HG02840 (cell line): ENCODE results near the gene TRIM47.
"Not testable (repeated sequence)": the region's sequence is repeated elsewhere in the genome, so short reads cannot be mapped to it uniquely, and the experiment has no call there.

Experiments
- ATAC-seq: cut with Tn5 transposase; IDR thresholded peaks from one replicate; pipeline ENCODE4 v1.9.1; 2021; ENCODE audit warnings: mild to moderate bottlenecking, moderate library complexity, moderate number of reproducible peaks; ENCODE audit not compliant: unreplicated experiment, low FRiP score

Gene TRIM47

DNA sequence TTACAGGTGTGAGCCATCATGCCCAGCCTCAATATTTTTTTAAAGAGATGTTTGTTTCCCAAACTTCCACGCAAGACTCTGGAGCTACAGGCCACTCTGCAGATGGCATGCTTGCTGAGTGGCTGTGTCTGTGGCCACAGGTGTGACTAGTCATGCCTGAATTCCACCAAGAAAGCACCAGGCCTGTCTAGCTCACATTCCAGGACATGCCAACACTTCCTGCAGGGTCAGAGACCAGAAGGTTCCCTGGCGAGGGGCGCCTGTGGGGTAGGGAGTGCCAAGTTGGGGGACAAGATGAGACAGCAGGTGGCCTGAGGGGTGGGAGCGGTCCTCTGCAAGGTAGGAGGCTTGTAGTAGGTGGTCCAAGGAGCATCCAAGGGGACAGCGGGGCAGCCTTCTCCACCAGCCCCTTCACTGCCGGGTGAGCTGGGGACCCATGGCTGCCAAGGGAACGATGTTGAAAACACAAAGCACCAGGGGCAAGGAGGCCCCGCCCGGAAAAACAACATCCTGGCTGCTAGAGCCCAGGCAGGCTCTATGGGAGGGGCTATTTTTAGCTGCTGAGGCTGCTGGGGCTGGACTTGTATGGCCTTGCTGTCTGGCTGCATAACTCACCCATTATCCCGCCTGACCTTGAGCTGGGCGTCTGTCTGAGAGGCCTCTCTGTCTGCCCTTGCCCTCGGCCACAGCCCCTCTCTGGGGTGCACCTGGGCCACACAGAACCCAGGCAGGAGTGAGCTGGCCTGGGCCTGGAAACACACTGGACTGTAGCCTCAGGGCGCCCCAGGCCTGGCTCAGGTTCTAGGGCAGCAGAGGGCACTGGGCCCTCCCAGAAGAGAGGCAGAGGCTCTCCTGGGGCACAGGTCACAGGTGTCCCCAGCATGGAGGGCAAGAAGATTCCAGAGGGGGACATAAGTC is 5.7 kb downstream of the TRIM47 start:
- no peak for ATAC-seq

DNA sequence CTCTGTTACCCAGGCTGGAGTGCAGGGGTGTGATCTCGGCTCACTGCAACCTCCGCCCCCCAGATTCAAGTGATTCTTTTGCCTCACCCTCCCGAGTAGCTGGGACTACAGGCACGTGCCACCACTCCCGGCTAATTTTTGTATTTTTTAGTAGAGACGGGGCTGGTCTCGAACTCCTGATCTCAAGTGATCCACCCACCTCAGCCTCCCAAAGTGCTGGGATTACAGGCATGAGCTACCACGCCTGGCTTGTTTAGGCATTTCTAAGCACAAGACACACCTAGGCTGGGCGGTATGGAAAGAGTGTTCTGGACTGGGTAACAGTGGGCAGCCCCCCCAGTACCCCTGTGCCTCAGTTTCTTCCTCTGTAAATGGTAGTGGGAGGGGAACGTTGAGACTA is 8.2 kb downstream of the TRIM47 start:
- ATAC-seq, result not testable (repeated sequence)

DNA sequence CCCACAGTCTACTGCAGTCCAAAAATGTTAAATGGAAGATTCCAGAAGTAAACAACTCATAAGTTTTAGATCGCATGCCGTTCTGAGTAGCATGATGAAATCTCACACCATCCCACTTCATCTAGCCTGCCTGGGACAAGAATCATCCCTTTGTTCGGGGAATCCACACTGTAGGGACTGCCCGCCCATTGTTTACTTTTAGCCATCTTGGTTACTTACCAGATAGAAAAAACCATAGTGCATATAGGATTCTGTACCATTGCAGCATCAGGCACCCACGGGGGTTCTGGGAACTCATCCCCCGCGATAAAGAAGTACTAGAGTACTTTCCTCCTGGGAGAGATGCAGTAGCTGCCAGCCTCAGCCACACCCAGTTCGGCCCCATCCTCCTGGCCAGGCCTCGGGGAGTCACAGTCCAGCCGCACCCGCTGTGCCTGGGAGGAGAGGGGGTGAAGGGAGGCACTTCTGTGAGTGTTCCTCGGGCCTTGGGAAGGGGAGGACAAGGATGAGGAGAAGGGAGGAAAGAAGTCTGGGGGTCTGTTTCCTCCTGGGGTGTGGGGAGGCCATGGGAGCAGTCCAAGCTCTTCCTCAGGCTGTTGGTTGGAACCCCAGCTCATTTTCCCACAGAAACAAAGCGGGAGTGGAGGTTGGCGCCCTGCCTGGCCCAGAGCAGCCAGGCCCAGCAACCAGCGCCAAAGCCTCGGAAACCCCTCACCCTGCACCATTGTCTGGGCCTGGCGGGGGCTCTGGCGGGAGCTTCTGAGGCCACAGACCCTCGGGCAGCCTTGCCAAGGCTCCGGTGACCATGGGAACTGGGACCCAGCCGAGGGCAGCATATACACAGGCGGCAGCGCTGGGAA is 8.9 kb downstream of the TRIM47 start:
- no peak for ATAC-seq

DNA sequence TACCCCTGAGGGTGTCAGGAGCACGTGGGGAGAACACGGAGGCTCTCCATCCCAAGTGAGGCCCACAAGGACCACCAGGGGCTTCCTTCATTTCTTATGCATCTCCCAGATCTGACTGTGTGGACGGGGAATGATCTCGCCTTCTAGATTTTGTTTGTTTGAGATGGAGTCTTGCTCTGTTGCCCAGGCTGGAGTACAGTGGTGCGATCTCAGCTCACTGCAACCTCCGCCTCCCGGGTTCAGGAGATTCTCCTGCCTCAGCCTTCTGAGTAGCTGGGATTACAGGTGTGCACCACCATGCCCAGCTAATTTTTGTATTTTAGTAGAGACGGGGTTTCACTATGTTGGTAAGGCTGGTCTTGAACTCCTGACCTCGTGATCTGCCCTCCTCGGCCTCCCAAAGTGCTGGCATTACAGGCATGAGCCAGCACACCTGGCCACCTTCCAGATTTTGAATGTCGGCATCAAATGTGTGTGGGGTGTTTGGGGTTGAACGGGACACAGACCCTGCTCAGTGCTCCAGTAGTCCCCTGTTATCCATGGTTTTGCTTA is 9.6 kb downstream of the TRIM47 start:
- not testable (repeated sequence) for ATAC-seq

DNA sequence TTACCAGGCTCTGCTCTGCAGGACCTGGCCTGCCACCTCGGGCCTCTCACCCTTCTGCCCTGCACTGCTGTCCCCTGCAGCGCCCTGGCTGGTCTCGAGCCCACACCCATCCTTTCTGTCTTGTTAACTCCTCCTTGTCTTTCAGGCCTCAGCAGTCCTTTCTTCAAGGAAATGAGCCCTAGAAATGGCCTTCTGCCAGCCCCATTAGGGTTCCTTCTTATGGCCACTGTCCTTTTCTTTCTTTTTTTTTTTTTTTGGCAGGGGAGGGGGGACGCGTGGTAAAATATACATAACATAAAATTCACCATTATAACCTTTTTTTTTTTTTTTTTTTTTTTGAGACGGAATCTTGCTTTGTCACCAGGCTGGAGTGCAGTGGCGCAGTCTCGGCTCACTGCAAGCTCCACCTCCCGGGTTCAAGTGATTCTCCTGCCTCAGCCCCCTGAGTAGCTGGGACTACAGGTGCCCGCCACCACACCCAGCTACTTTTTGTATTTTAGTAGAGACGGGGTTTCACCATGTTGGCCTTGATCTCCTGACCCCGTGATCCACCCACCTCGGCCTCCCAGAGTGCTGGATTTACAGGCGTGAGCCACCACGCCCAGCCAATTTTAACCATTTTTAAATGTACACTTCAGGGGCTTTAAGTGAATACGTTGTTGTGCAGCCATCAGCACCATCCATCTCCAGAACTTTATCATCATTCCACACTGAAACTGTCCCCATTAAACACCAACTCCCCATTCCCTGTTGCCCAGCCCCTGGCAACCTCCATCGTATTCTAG is 12.8 kb downstream of the TRIM47 start:
- ATAC-seq, result not testable (repeated sequence)

DNA sequence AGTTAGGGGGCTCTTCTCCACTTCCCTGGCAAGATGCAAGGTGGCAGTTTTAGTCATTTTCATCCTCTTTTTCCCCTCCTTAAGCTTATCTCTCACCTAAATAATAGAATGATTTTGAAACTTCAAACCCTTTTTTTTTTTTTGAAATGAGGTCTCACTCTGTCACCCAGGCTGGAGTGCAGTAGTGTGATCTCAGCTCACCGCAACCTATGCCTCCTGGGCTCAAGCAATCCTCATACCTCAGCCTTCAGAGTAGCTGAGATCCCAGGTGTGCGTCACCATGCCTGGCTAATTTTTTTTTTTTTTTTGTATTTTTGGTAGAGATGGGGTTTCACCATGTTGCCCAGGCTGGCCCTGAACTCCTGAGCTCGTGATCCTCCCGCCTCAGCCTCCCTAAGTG is 13.5 kb downstream of the TRIM47 start:
- ATAC-seq, result not testable (repeated sequence)

DNA sequence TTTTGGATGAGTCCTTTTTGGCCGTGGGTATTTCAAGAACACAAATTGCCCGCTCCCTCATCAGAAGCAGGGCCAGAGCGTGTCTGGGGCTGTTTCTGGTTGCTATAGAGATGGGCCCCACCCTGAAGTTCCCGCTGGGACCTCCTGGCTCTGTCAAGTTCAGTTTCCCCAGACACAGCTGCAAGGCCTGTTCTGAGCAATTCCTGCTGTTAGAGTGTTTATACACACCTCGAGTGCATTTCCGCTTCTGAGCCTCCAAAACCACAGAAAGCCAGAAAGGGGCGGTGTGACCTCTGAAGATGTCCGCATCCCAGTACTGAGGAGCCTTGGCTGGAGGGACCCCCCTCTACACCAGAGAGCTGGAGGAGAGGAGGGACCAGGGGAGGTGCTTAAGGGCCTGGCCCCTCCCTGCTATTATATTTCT is 13.9 kb downstream of the TRIM47 start:
- ATAC-seq, result peak; percentile 61

DNA sequence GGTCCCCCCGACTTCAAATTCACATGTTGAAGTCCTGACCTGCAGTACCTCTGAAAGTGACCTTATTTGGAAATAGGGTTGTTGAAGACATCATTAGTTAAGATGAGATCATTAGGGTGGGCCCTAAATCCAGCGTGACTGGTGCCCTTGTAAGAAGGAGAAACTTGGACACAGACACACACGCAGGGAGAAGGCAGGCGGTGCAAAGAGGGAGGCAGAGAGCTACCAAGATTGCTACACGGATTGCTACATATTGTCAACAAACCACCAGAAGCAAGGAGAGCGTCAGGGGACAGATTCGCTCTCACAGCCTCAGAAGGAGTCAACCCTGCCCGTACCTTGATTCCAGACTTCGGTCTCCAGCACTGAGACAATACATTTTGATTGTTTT is 16.5 kb downstream of the TRIM47 start:
- ATAC-seq, result no peak

DNA sequence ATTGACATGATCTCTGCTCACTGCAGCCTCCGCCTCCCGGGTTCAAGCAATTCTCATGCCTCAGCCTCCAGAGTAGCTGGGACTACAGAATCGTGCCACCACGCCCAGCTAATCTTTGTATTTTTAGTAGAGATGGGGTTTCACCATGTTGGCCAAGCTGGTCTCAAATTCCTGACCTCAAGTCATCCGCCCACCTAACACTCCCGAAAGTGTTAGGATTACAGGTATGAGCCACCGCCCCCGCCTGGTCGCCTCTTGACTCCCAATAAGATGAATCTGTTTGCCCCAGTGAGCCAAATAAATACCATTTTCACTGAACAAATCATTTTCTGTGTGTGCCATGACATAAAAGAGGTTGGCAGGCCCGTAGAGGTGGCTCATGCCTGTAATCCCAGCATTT is 19.0 kb downstream of the TRIM47 start:
- not testable (repeated sequence) for ATAC-seq

DNA sequence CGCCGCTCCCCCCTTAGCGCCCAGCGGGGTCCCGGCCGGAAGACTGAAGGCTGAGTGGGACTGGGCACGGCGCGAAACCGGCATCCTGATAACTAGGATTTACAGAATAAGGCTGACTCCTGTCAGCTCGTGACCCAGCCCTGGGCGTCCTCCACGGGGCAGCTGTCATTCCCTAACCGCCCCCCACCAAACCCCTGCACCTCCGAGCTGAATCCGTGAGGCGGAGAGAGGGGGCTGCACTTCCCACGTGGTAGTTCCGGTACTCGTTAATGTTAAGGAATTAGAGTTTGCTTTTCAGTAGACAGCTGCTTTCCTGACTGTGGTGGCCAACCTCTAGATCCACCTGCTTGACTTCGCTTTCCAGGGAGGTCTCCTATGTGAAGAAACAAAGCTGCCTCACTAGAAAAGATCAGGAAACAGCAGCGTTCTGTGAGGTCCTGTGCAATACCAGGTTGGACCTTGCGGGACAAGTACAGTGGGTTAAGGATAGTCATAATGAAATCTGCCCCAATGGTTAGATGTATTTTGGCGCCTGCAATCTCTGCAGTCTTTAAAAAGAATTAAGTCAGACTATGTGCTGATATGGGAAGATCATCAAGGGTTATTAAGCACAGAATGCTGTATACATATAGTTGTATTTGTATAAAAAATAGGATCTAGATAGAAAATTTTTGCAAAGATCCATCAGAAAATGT is 22.2 kb downstream of the TRIM47 start:
- no peak for ATAC-seq

DNA sequence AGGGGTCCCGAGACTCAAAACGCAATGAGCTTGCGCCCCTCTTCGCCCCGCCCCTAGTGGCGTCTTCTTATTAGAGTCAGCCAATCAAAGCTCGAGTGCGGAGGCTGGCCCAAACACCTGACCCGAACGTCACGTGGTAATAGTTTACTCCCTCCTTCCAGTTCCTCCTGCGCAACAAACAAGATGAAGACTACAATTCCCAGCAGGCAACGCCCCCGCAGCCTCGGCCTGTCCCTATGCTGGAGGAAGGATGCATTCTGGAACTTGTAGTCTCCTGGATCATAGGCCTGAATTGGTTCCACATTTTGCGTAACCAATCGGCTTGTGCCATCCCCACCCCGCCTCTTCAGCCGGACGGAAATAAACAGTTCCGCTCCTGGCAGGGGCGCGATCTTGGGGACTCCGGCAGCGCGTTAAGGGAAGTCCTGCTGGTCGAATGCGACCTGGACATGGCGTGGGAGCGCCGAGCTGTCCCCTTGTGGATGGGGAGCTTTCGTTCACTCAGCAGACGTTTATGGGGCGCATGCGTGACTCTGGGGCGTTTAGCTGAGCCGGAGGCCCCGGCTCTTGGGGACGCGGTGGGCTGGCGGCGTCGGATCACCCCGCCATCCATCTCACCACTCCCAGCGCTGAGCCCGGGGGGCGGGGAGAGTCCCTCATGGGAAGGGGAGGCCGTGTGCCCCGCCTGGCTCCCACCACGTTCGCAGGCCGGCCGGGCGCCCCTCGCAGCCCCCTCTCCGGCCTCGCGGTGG is 22.9 kb downstream of the TRIM47 start, which contains the start of gene WBP2:
TSS of gene WBP2 (minus strand) at position 26 of the 752 bp plus-strand sequence. CDS start 38 bp downstream, outside the sequence.
- ATAC-seq, result peak; percentile 91

DNA sequence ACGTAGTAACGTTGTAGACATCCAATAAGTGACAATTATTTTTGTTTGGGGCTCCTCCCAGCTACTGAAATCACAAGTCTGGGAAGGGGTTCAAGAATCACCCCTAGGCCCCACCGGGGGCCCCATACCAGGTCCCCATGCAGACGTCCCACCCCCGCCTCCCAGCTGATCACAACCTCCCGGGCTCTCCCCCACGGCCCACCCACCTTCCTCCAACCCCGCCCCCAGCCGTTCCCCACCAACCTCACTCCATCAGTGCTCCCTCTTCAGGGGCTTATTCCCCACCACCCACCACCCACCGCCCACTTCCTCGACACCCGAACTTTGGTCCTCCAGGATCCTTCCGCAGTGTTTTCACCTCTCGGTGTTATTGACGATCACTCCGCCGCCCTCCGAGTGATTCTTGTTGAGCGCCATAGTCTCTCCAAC is 23.5 kb downstream of the TRIM47 start:
- no peak for ATAC-seq

DNA sequence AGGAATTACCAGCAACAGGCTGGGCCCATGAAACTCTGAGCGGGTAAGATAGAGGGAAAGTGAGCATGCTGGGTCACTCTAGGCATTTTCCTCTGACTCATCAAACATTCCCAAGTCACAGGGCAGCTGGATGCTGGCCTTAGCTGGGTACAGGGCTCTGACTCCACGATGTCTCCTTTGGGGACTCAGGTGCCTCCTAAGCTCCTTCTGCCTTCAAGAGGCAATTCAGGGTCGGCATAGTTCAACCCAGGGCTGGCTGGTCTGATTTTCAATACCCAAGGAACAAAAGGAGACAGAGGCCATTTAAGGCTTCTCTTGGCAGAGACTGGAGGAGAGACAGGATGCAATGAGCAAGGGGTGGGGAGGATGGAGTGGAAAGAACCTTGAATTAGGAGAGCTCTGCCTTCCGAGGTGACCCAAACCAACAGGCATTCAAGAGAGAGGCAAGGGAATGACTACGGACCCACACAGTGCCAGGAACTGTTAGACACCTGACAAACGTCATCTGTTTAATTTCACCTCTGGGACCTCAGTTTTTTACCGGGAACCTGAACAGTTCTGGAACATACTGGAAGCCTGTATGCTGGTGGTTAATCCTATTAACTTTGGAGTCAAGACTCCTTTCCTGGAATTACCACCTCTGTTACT is 24.2 kb downstream of the TRIM47 start:
- ATAC-seq, result no peak

DNA sequence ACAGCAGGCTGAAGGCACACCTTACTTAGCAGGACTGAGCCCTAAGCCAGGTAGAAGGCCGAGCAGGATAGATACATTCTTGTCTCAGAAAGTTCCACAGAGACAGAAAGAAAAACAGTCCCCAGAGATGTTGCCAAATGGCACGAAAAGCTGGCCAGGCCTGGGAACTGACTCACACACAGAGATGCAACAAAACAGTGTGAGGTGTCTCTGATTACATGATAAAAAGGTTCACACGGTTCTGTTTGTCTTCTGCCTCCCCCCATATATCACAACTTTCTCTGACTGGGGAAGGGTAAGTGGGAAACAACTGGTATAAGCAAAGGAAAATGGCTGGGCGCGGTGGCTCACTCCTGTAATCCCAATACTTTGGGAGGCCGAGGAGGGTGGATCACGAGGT is 24.9 kb downstream of the TRIM47 start:
- no peak for ATAC-seq

DNA sequence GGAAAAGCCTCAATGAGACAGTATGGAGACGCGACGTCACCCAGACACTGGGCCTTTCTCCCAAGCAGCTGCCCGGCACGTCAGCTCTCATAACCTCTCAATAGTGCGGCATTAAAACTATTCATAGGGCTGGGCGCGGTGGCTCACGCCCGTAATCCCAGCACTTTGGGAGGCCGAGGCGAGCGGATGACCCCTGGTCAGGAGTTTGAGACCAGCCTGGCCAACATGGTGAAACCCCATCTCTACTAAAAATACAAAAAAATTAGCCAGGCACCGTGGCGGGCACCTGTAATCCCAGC is 26.7 kb downstream of the TRIM47 start:
- not testable (repeated sequence) for ATAC-seq

DNA sequence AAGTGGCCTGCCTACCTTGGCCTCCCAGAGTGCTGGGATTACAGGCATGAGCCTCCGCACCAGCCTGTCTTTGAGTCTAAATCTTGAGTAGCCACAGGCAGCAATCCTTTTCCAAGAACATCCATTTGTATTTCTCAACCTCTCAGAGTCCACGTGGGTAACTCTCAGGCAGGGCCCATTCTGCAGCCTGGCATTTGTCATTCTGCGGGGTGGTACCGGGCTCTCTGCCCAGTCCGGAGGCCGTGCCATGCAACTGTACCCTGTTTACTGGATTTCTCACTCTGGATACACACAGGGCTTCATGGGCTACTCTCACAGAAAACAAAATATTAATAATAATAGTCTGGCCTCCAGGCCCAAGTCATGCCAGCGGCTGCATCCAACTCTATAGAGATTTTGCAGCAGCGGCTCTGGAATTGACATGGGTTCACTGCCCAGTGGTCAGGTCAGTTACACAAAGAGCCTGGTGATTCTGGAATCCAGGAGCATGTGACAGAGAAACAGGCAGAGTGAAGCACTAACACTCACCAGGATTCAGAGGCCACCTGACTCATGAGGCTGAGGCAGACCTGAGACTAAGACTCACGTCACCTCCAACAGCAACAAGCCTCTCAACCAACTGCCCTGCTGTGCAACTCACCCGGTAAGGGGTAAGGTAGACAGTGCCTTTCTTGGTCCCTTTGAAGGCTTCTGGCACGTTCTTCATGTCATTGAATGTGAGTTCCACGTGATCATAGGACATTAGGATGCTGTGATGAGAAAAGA is 27.3 kb downstream of the TRIM47 start:
- ATAC-seq, result no peak

DNA sequence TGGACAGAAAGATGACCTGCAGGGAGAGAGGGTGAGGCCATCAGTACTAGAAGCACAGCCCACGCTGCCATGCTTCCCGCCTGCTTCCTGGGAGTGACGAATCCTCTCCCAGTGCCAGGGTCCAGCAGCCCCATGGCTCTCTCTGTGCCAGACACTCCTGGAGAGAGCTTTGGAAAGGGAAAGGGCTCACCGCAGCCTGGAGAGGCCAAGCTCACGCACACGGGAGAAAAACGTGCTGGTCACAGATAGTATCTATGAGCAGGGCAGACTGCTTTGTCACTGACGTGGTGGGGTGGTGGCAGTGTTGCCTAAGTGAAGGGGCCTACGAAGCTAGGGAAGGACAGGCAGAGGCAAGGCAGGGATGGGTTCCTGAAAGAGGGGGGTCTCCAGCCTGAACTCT is 28.7 kb downstream of the TRIM47 start:
- ATAC-seq, result no peak

DNA sequence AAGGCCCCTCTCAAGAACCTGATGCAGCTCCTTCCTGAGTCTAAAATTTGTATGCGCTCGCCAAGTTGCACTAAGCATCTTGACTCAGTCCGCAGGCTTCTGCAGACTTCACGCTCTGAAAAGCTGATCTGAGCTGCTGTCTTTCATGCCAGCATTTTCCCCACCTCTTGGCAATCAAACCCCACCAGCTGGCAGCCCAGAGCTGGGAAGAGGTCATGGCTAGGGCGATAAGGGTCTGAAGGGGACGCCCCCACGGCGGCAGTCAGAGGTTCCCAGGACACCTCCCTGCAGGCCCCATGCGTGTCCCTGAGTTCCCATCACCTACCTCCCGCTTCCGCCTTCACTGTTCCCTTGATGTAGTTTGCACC is 29.1 kb downstream of the TRIM47 start:
- ATAC-seq, result no peak
